Gastroesophageal sphincter (tissue), 3 donors: ENCODE results near the gene ATP5MC2.

Source experiments
- CTCF ChIP-seq, 4 experiments: fragments of 200-600 bp in 2 of 4; fragments of 450-650 bp in 2 of 4; sonication (generic) in 1 of 4; IDR thresholded peaks; one replicate each; pipeline ENCODE4 v1.5.1; 2017 to 2019; ENCODE audit warnings: antibody characterized with exemption in 4 of 4, mild to moderate bottlenecking in 2 of 4, moderate library complexity in 2 of 4
- EP300 ChIP-seq: sonication (generic); formaldehyde crosslinking; IDR thresholded peaks from one replicate; pipeline ENCODE4 v1.6.1; 2017; ENCODE audit warnings: antibody characterized with exemption, mild to moderate bottlenecking
- POLR2A ChIP-seq, 2 donors: fragments of 450-650 bp; IDR thresholded peaks; one replicate each; pipeline ENCODE4 v1.6.1; 2017; ENCODE audit warnings: antibody characterized with exemption in 2 of 2, mild to moderate bottlenecking in 2 of 2, moderate library complexity in 1 of 2
- POLR2AphosphoS5 ChIP-seq: sonication (generic); formaldehyde crosslinking; IDR thresholded peaks from one replicate; pipeline ENCODE4 v1.6.1; 2017; ENCODE audit warnings: antibody characterized with exemption

- TF ChIP-seq CTCF (IDR thresholded peaks at IDR 0.05) (no peak), EP300 (no peak), POLR2A (IDR thresholded peaks at IDR 0.05) (no peak), POLR2AphosphoS5 (no peak)
Observed at GRCh38 chr12:53657041-53657440, 18.8 kb downstream of the ATP5MC2 start.
